Neural progenitor cell (in vitro differentiated cells): ENCODE measurements around the gene HMGXB4. TPM values are rescaled to one million over a fixed set of nuclear protein-coding genes. Genes with fewer than 3 reads are reported as not detected.

Experiments used
- DNase-seq: peaks from one replicate; pipeline ENCODE4 v3.0.0-alpha.2; 2016; ENCODE audit warnings: low spot score
- H2AFZ ChIP-seq: fragments of 200-600 bp; sonication (generic); replicated peaks from 2 replicates; pipeline ENCODE4 v1.6.1; 2016; ENCODE audit warnings: antibody characterized with exemption
- H3F3A ChIP-seq: fragments of 200-600 bp; sonication (generic); 2 replicates; pipeline ENCODE4 v1.6.1; 2016; ENCODE audit warnings: antibody characterized with exemption, low read depth
- H3K27ac ChIP-seq: fragments of 200-600 bp; sonication (generic); 2 replicates; pipeline ENCODE4 v1.5.1; 2016; ENCODE audit warnings: mild to moderate bottlenecking
- H3K27me3 ChIP-seq: fragments of 200-600 bp; sonication (generic); 2 replicates; pipeline ENCODE4 v1.6.1; 2016; ENCODE audit warnings: mild to moderate bottlenecking, moderate library complexity
- H3K36me3 ChIP-seq: fragments of 200-600 bp; sonication (generic); 2 replicates; pipeline ENCODE4 v1.5.1; 2016
- H3K4me1 ChIP-seq: fragments of 200-600 bp; sonication (generic); 2 replicates; pipeline ENCODE4 v1.6.1; 2016; ENCODE audit warnings: mixed run types
- H3K4me2 ChIP-seq: fragments of 200-600 bp; sonication (generic); 2 replicates; pipeline ENCODE4 v1.6.1; 2016
- H3K4me3 ChIP-seq: fragments of 200-600 bp; sonication (generic); 2 replicates; pipeline ENCODE4 v1.5.1; 2016
- H3K79me2 ChIP-seq: fragments of 200-600 bp; sonication (generic); 2 replicates; pipeline ENCODE4 v1.6.1; 2016; ENCODE audit warnings: low read depth
- H3K9ac ChIP-seq: fragments of 200-600 bp; sonication (generic); 2 replicates; pipeline ENCODE4 v1.6.1; 2016
- H3K9me3 ChIP-seq: fragments of 200-600 bp; sonication (generic); 2 replicates; pipeline ENCODE4 v1.5.1; 2016; ENCODE audit warnings: low read depth
- H4K20me1 ChIP-seq: fragments of 200-600 bp; sonication (generic); 2 replicates; pipeline ENCODE4 v1.6.1; 2016; ENCODE audit warnings: low read depth
- H3K27ac Mint-ChIP-seq: 3 replicates; pipeline ENCODE4 v1.8.0; 2021; ENCODE audit warnings: mixed read lengths
- H3K27me3 Mint-ChIP-seq: 2 replicates; pipeline ENCODE4 v1.8.0; 2022; ENCODE audit warnings: low read depth, mild to moderate bottlenecking, inconsistent platforms, moderate library complexity, mixed read lengths; ENCODE audit not compliant: insufficient read depth
- H3K36me3 Mint-ChIP-seq: 3 replicates; pipeline ENCODE4 v1.8.0; 2021; ENCODE audit warnings: mixed read lengths
- H3K4me1 Mint-ChIP-seq: 3 replicates; pipeline ENCODE4 v1.8.0; 2021; ENCODE audit warnings: mixed read lengths
- H3K4me3 Mint-ChIP-seq: 3 replicates; pipeline ENCODE4 v1.8.0; 2021; ENCODE audit warnings: mild to moderate bottlenecking, moderate library complexity, mixed read lengths
- H3K9me3 Mint-ChIP-seq: 3 replicates; pipeline ENCODE4 v1.8.0; 2020; ENCODE audit warnings: mixed read lengths
- CTCF ChIP-seq: fragments of 200-600 bp; sonication (generic); IDR thresholded peaks from 2 replicates; pipeline ENCODE4 v1.5.1; 2017; ENCODE audit warnings: antibody characterized with exemption, mild to moderate bottlenecking
- EZH2 ChIP-seq: fragments of 200-600 bp; sonication (generic); IDR thresholded peaks from 2 replicates; pipeline ENCODE4 v1.6.1; 2017; ENCODE audit warnings: antibody characterized with exemption, mild to moderate bottlenecking, moderate library complexity
- EZH2phosphoT487 ChIP-seq: fragments of 200-600 bp; sonication (generic); IDR thresholded peaks from 2 replicates; pipeline ENCODE4 v1.6.1; 2017; ENCODE audit warnings: antibody characterized with exemption
- total RNA-seq: library from RNA; depleted of rRNA; stranded (reverse); fragments of >200 nt; gene quantifications from 2 replicates; pipeline ENCODE4 v1.2.3, GENCODE V29; 2015; ENCODE audit warnings: low replicate concordance

HMGXB4 gene
- total RNA-seq, 1 donor from 2014 or later, result 55.9 TPM

GRCh38 chr22:35315855-35316745 lies 58.8 kb downstream of the HMGXB4 start:
- H3K4me2 ChIP-seq, result no peak overlapping the region
- DNase-seq, result no peak
- peaks cover 8% of the 10 kb centered on the region for H3K27me3 Mint-ChIP-seq
- peaks cover 2% of the 10 kb centered on the region for H3F3A ChIP-seq
- no peaks in the 10 kb centered on the region for H3K36me3 ChIP-seq
- H3K27ac ChIP-seq, result no peak overlapping the region
- no peaks in the 10 kb centered on the region for H3K36me3 Mint-ChIP-seq
- TF ChIP-seq EZH2 (no peak), EZH2phosphoT487 (no peak), CTCF (no peak)
- no peaks in the 10 kb centered on the region for H3K79me2 ChIP-seq
- H3K4me3 ChIP-seq, result no peak overlapping the region
- H3K4me1 Mint-ChIP-seq, result peaks cover 29% of the 10 kb centered on the region
- H3K27me3 ChIP-seq, result no peaks in the 10 kb centered on the region
- peaks cover 10% of the 10 kb centered on the region for H3K4me1 ChIP-seq
- H3K27ac Mint-ChIP-seq, result peak overlapping the region; percentile 14
- peaks cover 9% of the 10 kb centered on the region for H4K20me1 ChIP-seq
- H3K9me3 ChIP-seq, result no peaks in the 10 kb centered on the region
- H3K4me3 Mint-ChIP-seq, result no peak overlapping the region
- no peaks in the 10 kb centered on the region for H3K9me3 Mint-ChIP-seq
- no peak overlapping the region for H2AFZ ChIP-seq
- no peak overlapping the region for H3K9ac ChIP-seq

- H3K4me3 Mint-ChIP-seq, result no peak overlapping the region
- Histone ChIP-seq H3K9ac (no peak overlapping the region), H3K27me3 (no peaks in the 10 kb centered on the region), H3K27ac (no peak overlapping the region), H3K4me2 (no peak overlapping the region), H3K4me1 (peaks cover 7% of the 10 kb centered on the region), H3K4me3 (no peak overlapping the region), H3F3A (no peaks in the 10 kb centered on the region), H2AFZ (no peak overlapping the region), H3K36me3 (no peaks in the 10 kb centered on the region), H4K20me1 (peaks cover 9% of the 10 kb centered on the region), H3K79me2 (no peaks in the 10 kb centered on the region), H3K9me3 (no peaks in the 10 kb centered on the region)
- peaks cover 24% of the 10 kb centered on the region for H3K4me1 Mint-ChIP-seq
- no peaks in the 10 kb centered on the region for H3K9me3 Mint-ChIP-seq
- no peaks in the 10 kb centered on the region for H3K36me3 Mint-ChIP-seq
- DNase-seq, result no peak
- no peak overlapping the region for H3K27ac Mint-ChIP-seq
- TF ChIP-seq EZH2 (no peak), EZH2phosphoT487 (no peak), CTCF (no peak)
- peaks cover 7% of the 10 kb centered on the region for H3K27me3 Mint-ChIP-seq
These were observed 59.5 kb downstream of the HMGXB4 start for GRCh38 chr22:35316751-35317150.

- Histone ChIP-seq H3K9me3 (no peaks in the 10 kb centered on the region), H3K79me2 (no peaks in the 10 kb centered on the region), H3K4me1 (peaks cover 7% of the 10 kb centered on the region), H3K27ac (no peak overlapping the region), H3K4me2 (no peak overlapping the region), H3K27me3 (no peaks in the 10 kb centered on the region), H3K36me3 (no peaks in the 10 kb centered on the region), H3F3A (no peaks in the 10 kb centered on the region), H3K4me3 (no peak overlapping the region), H2AFZ (no peak overlapping the region), H3K9ac (no peak overlapping the region), H4K20me1 (peaks cover 9% of the 10 kb centered on the region)
- Mint-ChIP-seq H3K27ac (peak overlapping the region; percentile 33), H3K4me3 (no peak overlapping the region), H3K9me3 (no peaks in the 10 kb centered on the region), H3K36me3 (no peaks in the 10 kb centered on the region), H3K27me3 (peaks cover 6% of the 10 kb centered on the region), H3K4me1 (peaks cover 16% of the 10 kb centered on the region)
- DNase-seq, result no peak
- TF ChIP-seq CTCF (no peak), EZH2phosphoT487 (no peak), EZH2 (no peak)
These were observed 60.5 kb downstream of the HMGXB4 start for GRCh38 chr22:35317680-35318290.
